ENCODE results near the gene TRAPPC12. TPM values are rescaled to one million over a fixed set of nuclear protein-coding genes. Genes with fewer than 3 reads are reported as not detected.

The TRAPPC12 gene
- total RNA-seq, 1 experiment from 2014 or later: 34.8 TPM

DNA sequence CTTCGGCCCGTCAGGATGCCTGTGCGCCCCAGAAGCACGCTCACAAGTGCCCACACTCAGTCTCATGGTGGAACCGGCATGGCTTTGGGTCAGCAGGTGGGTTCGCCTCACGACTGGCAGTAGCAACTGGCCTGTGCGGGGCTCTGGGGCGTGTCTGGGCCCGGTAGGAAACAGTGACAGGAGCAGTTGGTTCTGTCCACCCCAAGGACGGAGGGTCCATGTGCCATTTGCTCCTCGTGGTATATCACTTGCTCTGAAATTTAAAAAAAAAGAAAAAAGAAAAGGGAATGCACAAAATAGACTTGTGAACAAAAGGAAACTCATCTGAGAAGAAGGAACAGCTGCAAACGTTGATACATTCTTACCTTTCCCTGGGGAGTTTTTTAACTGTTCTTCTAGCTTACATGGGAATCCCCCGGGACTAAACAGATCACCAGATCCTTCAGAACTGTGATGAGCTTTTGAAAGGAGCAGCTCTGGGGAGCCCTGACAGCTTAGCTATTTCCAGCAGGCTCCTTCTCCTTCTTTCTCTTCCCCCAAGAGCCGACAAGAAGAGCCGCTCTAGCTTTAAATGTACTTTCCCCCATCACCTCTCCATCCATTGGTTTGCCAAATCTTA is 42.8 kb downstream of the TRAPPC12 start:
- in situ Hi-C loops (cut with HindIII; ENCODE audit: low pct_unique_long_range_greater_than_20kb, low sequenced_read_pairs): no loop called here
- no peak for DNase-seq (ENCODE audit: low read depth, low spot score)

DNA sequence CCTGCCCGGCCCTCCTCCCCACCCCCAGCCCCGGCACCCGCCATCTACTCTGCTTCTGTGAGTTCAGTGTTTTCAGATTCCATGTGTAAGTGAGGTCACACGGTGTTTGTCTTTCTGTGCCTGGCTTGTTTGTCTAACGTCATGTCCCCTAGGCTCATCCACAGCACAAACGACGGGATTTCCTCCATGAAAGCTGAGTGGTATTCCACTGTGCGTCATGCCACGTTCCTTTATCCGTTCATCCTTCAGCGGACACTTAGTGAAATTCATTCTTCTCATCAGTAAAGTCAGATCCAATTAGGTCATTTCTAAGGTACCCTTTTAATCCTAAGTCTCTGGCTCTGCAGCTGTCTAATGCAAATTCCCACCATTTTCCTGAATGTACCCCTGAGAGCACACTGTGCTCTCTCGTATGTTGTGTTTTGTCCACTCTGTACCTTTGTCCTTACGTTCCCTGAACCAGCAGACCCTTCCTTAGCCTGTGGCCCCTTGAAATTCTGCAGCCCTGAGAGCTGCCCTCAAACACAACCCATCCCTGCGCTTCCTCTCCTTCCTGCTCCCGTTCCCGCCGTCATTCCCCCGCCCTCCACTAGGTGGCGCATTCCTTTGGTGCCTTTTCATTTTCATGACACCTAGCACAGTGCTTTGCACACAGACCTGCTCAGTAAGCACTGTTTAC is 44.1 kb downstream of the TRAPPC12 start:
- DNase-seq (ENCODE audit: low read depth, low spot score): peak; percentile 79
- in situ Hi-C loops (cut with HindIII; ENCODE audit: low pct_unique_long_range_greater_than_20kb, low sequenced_read_pairs): no loop called here

DNA sequence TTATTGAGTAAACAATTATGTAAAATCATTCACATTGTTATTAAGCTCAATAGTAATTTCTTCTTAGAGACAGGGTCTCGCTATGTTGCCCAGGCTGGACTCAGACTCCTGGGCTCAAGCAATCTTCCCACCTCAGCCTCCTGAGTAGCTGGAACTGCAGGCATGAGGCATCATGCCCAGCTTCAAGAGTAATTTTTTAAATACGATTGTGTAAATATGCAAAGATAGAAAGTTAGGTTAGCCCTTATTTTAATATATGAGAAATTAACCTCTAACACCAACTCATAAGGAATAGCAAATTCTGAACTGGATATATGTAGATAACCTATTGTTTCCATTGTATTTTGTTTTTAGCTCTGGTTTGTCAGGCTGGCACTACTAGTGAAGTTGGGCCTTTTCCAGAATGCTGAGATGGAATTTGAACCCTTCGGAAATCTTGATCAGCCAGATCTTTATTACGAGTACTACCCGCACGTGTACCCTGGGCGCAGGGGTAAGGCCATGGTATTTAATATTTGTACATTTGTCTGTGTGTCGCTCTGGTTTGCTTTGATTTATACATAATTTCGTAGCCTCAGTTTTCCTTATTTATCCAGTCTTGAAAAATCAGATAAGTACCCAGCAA is 44.8 kb downstream of the TRAPPC12 start:
- no peak for DNase-seq (ENCODE audit: low read depth, low spot score)
- in situ Hi-C loops (cut with HindIII; ENCODE audit: low pct_unique_long_range_greater_than_20kb, low sequenced_read_pairs): no loop called here

DNA sequence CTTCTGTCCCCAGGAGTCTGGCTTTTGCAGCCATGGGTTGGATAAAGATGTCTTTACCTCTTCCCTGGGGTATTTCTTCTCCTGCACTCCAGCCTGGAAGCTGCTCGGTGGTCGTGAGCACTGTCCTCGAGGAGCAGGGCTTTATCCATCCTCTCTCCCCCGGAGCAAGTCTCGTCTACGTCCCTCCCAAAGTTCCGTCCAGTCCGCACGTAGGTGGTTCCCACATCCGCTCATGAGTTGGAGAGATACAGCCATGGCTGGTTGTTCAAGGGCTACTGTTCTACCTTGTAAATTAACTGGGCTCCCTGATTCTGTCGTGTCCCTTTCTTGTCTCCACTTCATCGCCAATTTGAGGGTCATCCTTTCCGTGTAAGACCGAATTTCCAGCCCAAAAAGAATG is 47.1 kb downstream of the TRAPPC12 start:
- DNase-seq (ENCODE audit: low read depth, low spot score): no peak
- in situ Hi-C loops (cut with HindIII; ENCODE audit: low pct_unique_long_range_greater_than_20kb, low sequenced_read_pairs): no loop called here

DNA sequence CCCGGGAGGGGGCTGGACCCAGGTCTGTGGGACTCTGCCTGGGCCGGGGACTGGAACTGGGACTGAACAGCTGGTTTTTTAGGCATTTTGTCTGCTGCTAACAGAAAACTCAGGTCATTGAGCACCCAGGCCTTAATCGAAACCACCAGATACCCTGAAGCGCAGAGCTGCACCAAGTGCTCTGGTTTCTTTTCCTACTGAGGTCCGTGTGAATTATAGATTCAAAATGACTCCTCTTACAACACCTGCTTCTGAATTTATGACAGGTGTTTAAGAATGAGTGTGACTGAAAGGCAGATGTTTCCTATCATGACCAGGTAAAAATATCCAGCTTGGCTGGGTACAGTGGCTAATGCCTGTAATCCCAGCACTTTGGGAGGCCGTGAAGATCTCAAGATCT is 47.8 kb downstream of the TRAPPC12 start:
- DNase-seq (ENCODE audit: low read depth, low spot score): no peak
- in situ Hi-C loops (cut with HindIII; ENCODE audit: low pct_unique_long_range_greater_than_20kb, low sequenced_read_pairs): no loop called here

DNA sequence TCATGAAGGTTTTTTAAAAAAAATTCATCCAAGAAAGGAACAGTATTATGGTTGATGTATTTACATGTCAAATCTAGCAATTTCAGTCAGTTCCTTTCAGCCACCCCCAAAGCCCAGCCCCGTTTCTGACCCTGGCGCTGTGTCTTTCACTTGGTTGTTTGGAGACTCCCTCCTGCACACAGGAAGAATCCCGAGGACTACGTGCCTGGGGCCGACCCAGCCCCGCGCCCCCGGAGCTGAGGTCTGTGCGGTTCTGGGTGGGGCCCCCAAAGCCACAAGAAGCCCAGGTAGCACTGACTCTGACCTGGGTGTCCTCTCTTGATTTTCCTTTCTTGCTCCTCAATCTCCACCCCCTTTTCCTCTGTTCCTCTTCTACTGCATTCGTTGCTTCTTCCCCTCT is 49.1 kb downstream of the TRAPPC12 start:
- DNase-seq (ENCODE audit: low read depth, low spot score): no peak
- in situ Hi-C loops (cut with HindIII; ENCODE audit: low pct_unique_long_range_greater_than_20kb, low sequenced_read_pairs): no loop called here

DNA sequence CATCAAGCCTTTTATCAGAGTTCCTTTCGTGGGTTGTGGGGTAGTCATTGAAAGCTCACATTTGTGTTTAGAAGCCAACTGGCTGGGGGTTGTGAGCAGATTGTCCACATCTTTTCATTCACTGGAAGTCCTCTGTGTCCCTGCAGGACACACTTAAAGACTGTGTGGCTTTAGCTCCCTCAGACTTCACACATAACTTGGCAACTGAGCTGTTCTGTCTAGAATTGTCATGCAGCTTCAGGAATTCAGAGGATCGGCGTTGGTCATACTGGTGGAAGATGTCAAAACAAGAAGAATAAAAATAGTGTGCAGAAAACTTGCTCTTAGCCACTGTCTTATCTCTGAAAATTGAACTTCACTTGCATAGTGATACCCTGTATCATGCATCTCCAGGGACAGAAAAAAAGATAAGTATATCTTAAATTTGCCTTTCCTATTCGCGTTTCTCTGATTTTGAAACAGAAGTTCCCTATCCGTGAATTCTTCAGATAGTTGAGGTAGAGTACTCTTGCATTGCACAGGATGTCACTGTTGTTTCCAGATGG is 49.6 kb downstream of the TRAPPC12 start:
- DNase-seq (ENCODE audit: low read depth, low spot score): no peak
- in situ Hi-C loops (cut with HindIII; ENCODE audit: low pct_unique_long_range_greater_than_20kb, low sequenced_read_pairs): no loop called here

DNA sequence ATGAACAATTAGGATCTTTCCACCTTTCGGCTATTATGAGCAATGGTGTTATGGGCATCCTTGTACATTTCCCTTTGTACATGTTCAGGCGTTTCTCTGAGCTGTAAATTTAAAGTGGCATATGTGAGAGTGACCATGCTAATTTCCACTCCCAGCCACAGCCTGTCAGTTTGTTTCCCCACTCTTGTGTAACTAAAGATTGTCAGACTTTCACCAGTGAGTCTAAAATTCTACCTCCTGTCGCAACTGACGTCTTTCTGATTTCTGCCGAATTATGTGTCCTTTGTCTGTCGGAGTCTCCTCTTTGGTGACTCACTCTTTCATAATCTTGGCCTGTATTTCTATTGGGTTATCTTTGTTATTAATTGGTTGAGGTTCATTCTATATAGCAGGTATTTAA is 50.7 kb downstream of the TRAPPC12 start:
- no peak for DNase-seq (ENCODE audit: low read depth, low spot score)
- in situ Hi-C loops (cut with HindIII; ENCODE audit: low pct_unique_long_range_greater_than_20kb, low sequenced_read_pairs): no loop called here

DNA sequence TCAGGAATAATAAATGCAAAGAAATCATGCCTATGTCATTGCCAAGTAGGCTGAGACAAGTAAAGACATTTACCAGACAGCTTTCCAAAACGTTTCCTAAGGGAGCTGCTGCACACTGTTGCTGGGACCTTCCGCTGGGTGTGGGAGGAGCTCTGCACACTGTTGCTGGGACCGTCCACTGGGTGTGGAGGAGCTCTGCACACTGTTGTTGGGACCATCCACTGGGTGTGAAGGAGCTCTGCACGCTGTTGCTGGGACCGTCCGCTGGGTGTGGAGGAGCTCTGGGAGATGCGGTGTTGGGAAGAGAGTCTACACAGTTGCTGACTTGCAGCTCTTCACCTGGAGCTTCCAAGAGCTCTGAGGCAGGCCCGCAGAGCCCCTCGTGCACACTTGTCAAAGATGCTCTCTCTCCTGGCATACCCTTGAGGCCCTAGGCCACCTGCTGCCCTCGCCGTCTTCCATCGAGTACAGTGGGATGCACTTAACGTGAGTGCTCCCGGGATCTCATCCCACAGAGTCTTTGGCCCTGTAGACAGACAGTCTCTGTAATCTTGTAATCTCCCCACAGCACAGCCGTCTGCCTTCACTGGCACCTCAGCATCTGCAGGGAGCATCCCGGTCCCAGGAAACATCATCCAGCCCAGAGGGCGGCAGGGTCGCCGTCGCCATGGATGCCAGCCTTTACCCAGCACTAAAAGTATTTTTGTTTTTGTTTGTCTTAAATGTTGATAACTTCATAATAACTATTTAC is 51.4 kb downstream of the TRAPPC12 start:
- no peak for DNase-seq (ENCODE audit: low read depth, low spot score)
- in situ Hi-C loops (cut with HindIII; ENCODE audit: low pct_unique_long_range_greater_than_20kb, low sequenced_read_pairs): no loop called here

DNA sequence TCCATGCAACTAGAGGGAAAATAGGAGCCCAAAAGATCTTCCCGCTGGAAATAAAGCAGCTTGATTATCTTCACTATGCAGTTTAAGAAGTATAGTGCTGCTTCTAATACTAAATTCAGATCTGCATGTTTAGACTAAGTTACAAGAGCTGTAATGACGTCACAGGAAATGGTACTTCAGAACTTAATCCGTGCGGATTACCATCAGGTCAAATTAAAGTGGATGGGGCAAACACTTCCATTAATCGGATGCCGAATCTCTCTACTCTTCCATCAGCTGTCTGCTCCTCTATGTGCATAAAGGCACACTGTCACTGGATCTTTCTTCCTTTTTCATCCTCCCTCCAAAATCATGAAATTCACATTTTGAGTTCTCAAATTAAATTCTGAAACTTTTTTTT is 52.6 kb downstream of the TRAPPC12 start:
- no peak for DNase-seq (ENCODE audit: low read depth, low spot score)
- in situ Hi-C loops (cut with HindIII; ENCODE audit: low pct_unique_long_range_greater_than_20kb, low sequenced_read_pairs): no loop called here

DNA sequence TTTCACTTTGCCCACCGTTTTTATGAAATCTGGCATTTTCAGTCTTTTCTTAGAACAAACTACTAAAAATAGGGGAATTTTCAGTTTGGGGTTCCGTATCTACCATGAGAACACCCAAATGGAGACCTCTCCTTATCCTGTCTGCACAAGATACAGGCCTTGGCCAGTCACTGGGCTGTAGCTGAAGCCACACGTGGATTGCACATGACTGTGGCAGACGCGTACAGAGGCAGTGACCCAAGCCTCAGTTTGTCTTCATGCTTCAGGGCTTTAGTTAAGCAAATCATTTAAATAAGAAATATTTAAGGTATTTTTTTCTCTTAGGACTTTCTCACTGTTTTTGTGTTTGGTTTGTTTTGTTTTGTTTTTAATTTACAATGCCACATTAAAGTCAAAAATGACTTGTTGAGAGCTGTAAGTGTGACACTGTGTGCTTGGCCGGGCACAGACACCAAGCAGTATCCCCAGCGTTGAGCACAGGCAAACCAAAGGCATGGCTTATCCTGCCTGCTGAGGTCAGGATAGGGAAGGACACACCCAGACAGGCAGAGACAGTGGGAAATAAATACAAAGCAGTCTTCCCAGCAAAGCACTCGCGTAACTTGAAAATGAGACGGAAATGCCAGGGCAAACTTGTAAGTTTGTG is 53.3 kb downstream of the TRAPPC12 start:
- in situ Hi-C loops (cut with HindIII; ENCODE audit: low pct_unique_long_range_greater_than_20kb, low sequenced_read_pairs): no loop called here
- no peak for DNase-seq (ENCODE audit: low read depth, low spot score)

DNA sequence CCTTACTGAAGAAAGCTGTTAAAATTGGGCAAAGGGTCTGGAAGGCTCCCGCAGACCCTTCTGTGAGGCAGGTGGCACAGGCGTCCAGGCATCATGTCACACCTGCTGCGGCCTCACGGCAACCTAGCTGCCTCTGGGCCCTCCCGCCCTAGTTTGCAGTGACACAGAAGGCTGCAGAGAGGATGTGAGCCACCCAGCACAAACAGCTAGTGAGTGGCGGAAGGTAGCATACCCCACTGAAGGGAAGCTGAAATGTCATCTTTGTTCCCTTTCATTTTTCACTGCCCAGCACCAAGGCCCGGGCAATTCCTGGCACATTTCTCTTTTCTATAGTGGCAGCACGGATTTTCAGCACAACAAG is 53.8 kb downstream of the TRAPPC12 start:
- peak; percentile 47 for DNase-seq (ENCODE audit: low read depth, low spot score)
- in situ Hi-C loops (cut with HindIII; ENCODE audit: low pct_unique_long_range_greater_than_20kb, low sequenced_read_pairs): no loop called here

DNA sequence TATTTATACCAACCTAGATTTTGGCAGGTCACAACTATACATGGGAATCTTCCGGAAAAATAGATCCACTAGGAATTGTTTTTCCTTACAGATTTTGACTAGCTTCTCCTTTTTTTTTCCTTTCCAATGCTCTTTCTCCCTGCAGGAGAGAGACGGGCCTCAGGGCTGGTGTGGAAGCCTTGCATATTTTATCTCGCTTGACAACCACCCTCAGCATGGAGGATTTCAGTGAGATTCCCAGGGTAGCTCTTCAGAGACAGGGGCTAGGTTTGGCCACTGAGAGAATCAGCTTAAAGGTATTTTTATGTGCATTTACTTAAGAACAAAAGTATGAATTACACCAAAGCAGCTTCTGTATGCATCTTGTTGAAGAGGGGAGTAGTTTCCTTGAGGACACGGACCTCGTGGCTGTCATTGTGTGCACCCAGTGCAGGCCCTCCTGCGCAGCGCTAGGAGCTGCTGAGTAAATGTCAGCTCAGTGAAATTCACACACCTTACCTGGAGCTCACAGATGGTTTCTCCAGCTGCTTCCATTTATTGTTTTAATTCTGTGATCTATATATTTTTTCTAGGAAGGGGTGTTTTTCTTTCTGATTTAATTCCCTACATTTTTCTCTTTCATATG is 54.4 kb downstream of the TRAPPC12 start:
- no peak for DNase-seq (ENCODE audit: low read depth, low spot score)
- in situ Hi-C loops (cut with HindIII; ENCODE audit: low pct_unique_long_range_greater_than_20kb, low sequenced_read_pairs): no loop called here

DNA sequence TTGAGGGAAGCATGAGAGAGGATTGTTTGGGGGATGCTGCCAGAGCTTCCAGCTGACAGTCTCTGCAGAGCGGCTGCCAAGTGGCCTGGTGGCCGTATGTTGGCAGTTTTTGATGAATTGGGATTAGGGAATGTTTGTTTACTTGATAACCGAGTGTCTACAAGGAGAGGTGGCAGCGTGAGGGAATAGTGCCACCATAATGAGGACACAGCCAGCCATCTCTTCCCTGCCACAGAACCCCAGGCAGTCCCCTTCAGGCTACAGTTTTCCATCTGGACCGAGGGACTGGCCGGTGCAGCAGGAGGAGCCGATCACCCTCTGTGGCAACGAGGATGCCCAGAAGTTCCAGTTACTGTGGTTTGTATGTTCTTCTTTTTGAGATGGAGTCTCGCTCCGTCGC is 55.2 kb downstream of the TRAPPC12 start:
- in situ Hi-C loops (cut with HindIII; ENCODE audit: low pct_unique_long_range_greater_than_20kb, low sequenced_read_pairs): no loop called here

DNA sequence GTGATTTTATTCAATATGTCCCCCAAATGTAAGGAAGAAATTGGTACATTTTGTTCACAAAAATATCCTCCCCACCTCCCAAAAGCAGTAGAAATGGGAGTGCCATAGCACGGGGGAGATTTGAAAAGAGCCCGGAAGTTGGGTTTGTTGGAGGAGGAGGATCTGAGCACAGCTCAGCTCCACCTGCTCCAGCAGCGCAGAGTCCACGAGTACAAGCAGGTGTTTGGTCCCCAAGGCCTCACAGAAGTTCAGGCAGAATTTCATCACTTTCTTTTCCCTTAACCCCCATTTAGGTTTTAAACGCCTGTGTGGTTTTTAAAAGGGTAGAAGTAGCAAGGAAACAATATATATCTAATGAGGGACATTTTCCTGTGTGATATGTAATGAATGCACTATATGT is 56.0 kb downstream of the TRAPPC12 start:
- in situ Hi-C loops (cut with HindIII; ENCODE audit: low pct_unique_long_range_greater_than_20kb, low sequenced_read_pairs): no loop called here
- DNase-seq (ENCODE audit: low read depth, low spot score): no peak

More for the DNA sequence above, 55.2 kb downstream of the TRAPPC12 start:
- no peak for DNase-seq (ENCODE audit: low read depth, low spot score)

DNA sequence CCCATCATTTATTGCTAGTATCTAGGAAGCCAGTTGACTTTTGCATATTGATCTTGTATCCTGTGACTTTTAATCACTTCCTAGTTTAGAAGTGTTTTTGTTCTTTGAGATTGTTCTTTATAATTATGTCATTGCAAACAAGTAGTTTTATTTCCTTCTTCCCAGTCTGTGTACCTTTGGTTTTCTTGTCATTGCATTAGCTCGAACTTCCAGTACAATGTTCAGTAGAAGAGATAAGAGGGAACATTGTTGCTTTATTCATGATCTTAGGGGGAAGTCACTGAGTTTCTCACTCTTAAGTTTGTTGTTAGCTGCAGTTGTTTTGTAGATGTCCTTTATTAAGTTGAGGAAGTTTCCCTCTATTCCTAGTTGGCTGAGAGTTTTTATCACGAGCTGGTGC is 61.0 kb downstream of the TRAPPC12 start:
- DNase-seq (ENCODE audit: low read depth, low spot score): no peak
- in situ Hi-C loops (cut with HindIII; ENCODE audit: low pct_unique_long_range_greater_than_20kb, low sequenced_read_pairs): no loop called here

DNA sequence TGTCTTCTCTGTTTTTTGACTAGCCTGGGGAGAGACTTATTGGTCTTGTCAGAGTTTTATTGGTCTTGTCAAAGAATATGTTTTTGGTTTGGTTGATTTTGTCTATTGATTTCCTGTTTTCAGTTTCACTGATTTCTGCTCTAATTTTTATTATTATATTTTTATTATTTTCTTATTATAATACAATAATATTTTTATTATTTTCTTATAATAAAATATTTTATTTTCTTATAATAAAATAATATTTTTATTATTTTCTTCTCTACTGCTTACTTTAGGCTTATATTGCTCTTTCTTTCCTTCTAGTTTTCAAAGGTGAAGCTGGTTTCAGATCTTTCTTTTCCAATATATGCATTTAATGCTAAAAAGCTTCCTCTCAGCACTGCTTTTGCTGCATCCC is 62.0 kb downstream of the TRAPPC12 start:
- DNase-seq (ENCODE audit: low read depth, low spot score): no peak
- in situ Hi-C loops (cut with HindIII; ENCODE audit: low pct_unique_long_range_greater_than_20kb, low sequenced_read_pairs): no loop called here
